HepG2 (cell line): ENCODE data around the gene PTGDS. TPM values are rescaled to one million over a fixed set of nuclear protein-coding genes. Genes with fewer than 3 reads are reported as not detected.

Experiments used
- ATAC-seq: fragments of 200-7000 bp; cut with Tn5 transposase; 3 replicates; pipeline ENCODE4 v1.9.1; 2020; ENCODE audit warnings: mild to moderate bottlenecking, moderate library complexity
- BruUV-seq: library from RNA; stranded (reverse); fragments of 400-500 nt; replicated peaks from 2 replicates; lab custom pipeline; 2021; lab: Mats Ljungman, UMichigan
- CTCF ChIA-PET: fragments of 300-600 bp; formaldehyde crosslinking; extraction: SDS; loops from one replicate; lab custom pipeline; 2021; ENCODE audit warnings: low total read pairs, inconsistent platforms, low intra/inter-chr PET ratio; lab: Yijun Ruan, JAX
- POLR2A ChIA-PET: fragments of 350-600 bp; sonication (Branson Sonifier 250); formaldehyde crosslinking; loops from one replicate; lab custom pipeline; 2020; ENCODE audit warnings: antibody characterized with exemption, inconsistent platforms; lab: Yijun Ruan, JAX
- DNase-seq: peaks from one replicate; pipeline ENCODE4 v3.0.0-alpha.2; 2015; ENCODE audit warnings: low spot score
- FAIRE-seq: peaks from 3 replicates; lab custom pipeline; 2011; peaks lifted over from hg19 to GRCh38; lab: Jason Lieb, UNC
- H2AFZ ChIP-seq: one replicate; pipeline ENCODE4 v1.6.1; 2011; ENCODE audit warnings: low read length, inconsistent platforms
- H3K27ac ChIP-seq: fragments of 300-600 bp; 3 replicates; pipeline ENCODE4 v1.8.0; 2011; ENCODE audit warnings: mixed run types, mild to moderate bottlenecking, mixed read lengths, low read length, inconsistent platforms; ENCODE audit not compliant: insufficient read depth; ENCODE audit errors: extremely low read length
- H3K27me3 ChIP-seq, 2 experiments: fragments of 200-600 bp in 1 of 2; 2 replicates in 1 of 2; 3 replicates in 1 of 2; pipeline versions ENCODE4 v1.6.0 to v1.8.0; 2011; ENCODE audit warnings: low read length in 2 of 2, mild to moderate bottlenecking in 2 of 2, moderate library complexity in 2 of 2, inconsistent platforms in 1 of 2; ENCODE audit not compliant: insufficient read depth in 2 of 2, control insufficient read depth in 1 of 2
- H3K36me3 ChIP-seq, 2 experiments: fragments of 200-600 bp in 1 of 2; replicated peaks in 1 of 2; 2 replicates in 1 of 2; 3 replicates in 1 of 2; pipeline versions ENCODE4 v1.5.1 to v1.8.0; 2011; ENCODE audit warnings: low read length in 2 of 2, inconsistent platforms in 1 of 2; ENCODE audit not compliant: insufficient read depth in 2 of 2, control insufficient read depth in 1 of 2
- H3K4me1 ChIP-seq: 2 replicates; pipeline ENCODE4 v1.5.1; 2012; ENCODE audit warnings: low read length, inconsistent platforms; ENCODE audit not compliant: insufficient read depth
- H3K4me2 ChIP-seq: 2 replicates; pipeline ENCODE4 v1.6.0; 2011; ENCODE audit warnings: low read depth, low read length, inconsistent platforms
- H3K4me3 ChIP-seq, 3 experiments: fragments of 200-600 bp in 1 of 3; sonication (generic), shearing (Covaris generic) in 1 of 3; replicated peaks in 1 of 3; 2 replicates each; pipeline ENCODE4 v1.5.1; 2011 to 2016; ENCODE audit warnings: low read length in 3 of 3, inconsistent platforms in 2 of 3, low read depth in 2 of 3, mild to moderate bottlenecking in 2 of 3, control low read depth in 1 of 3, mixed read lengths in 1 of 3; ENCODE audit not compliant: insufficient read depth in 1 of 3
- H3K79me2 ChIP-seq: one replicate; pipeline ENCODE4 v1.6.1; 2011; ENCODE audit warnings: low read length, inconsistent platforms; ENCODE audit not compliant: insufficient read depth
- H3K9ac ChIP-seq: 2 replicates; pipeline ENCODE4 v1.6.0; 2011; ENCODE audit warnings: mild to moderate bottlenecking, low read depth, low read length, inconsistent platforms; ENCODE audit not compliant: insufficient read depth
- H3K9me3 ChIP-seq: 2 replicates; pipeline ENCODE4 v1.5.1; 2012; ENCODE audit warnings: mild to moderate bottlenecking, low read length
- H4K20me1 ChIP-seq: 2 replicates; pipeline ENCODE4 v1.6.0; 2011; ENCODE audit warnings: inconsistent platforms, mild to moderate bottlenecking, low read length, moderate library complexity; ENCODE audit not compliant: insufficient read depth
- EEA1 ChIP-seq: sonication (generic); formaldehyde crosslinking; IDR thresholded peaks from 2 replicates; pipeline ENCODE4 v1.5.1; 2020; ENCODE audit warnings: mild to moderate bottlenecking, missing genetic modification reagents, borderline replicate concordance
- PAXIP1 ChIP-seq: sonication (generic); formaldehyde crosslinking; conservative IDR thresholded peaks from 2 replicates; pipeline ENCODE4 v1.4.0; 2020; ENCODE audit warnings: mild to moderate bottlenecking, missing genetic modification reagents, moderate library complexity
- STAG1 ChIP-seq: sonication (generic); formaldehyde crosslinking; IDR thresholded peaks from 2 replicates; pipeline ENCODE4 v1.4.0; 2020; ENCODE audit warnings: missing genetic modification reagents
- UBTF ChIP-seq: sonication (generic); formaldehyde crosslinking; IDR thresholded peaks from 2 replicates; pipeline ENCODE4 v1.4.0; 2020; ENCODE audit warnings: mild to moderate bottlenecking, missing genetic modification reagents
- ZIK1 ChIP-seq: sonication (generic); formaldehyde crosslinking; IDR thresholded peaks from 2 replicates; pipeline ENCODE4 v1.5.0; 2020; ENCODE audit warnings: mild to moderate bottlenecking, low read depth, missing genetic modification reagents, borderline replicate concordance
- ZNF672 ChIP-seq: sonication (generic); formaldehyde crosslinking; IDR thresholded peaks from 2 replicates; pipeline ENCODE4 v1.8.1; 2022; ENCODE audit warnings: missing genetic modification reagents
- ZNF883 ChIP-seq: sonication (generic); formaldehyde crosslinking; IDR thresholded peaks from 2 replicates; pipeline ENCODE4 v1.5.1; 2020; ENCODE audit warnings: mild to moderate bottlenecking, missing genetic modification reagents; ENCODE audit errors: not compliant biosample characterization
- WGBS: methylation state at CpG from one replicate; pipeline ENCODE4 v1.1.6; 2017; ENCODE audit warnings: low lambda C conversion rate; 5-methylcytosine and 5-hydroxymethylcytosine counted together
- in situ Hi-C: cut with HindIII; loops from 2 replicates; pipeline ENCODE4 v1.10.0; 2017; ENCODE audit warnings: low pct_unique_long_range_greater_than_20kb; ENCODE audit not compliant: extremely low pct_ligation_motif_present
- intact Hi-C: fragments of 100-400 bp; cut with micrococcal nuclease; formaldehyde crosslinking; loops from one replicate; pipeline ENCODE4 v1.10.0; 2022; ENCODE audit not compliant: unreplicated experiment
- polyA plus RNA-seq, 8 experiments: library from polyadenylated mRNA; depleted of rRNA in 3 of 8; stranded (reverse) in 7 of 8; unstranded in 1 of 8; fragments of >200 nt; fragmentation: Illumina TruSeq in 4 of 8; extraction: Trizol in 4 of 8; gene quantifications; 2 replicates each; pipeline versions ENCODE4 v1.2.1 to v1.2.3, GENCODE V29; 2011 to 2016; ENCODE audit warnings: low read depth in 4 of 8, missing spikeins in 1 of 8, mixed read lengths in 1 of 8; ENCODE audit not compliant: insufficient read depth in 1 of 8
- total RNA-seq, 5 experiments: library from RNA; depleted of rRNA; stranded (reverse); fragments of >200 nt; fragmentation: Illumina TruSeq; extraction: Trizol; gene quantifications; 2 replicates each; pipeline ENCODE4 v1.2.3, GENCODE V29; 2016; ENCODE audit warnings: low read depth in 1 of 5

PTGDS gene
- total and polyA plus RNA-seq, 2 of the 13 experiments (the other 11 are each of a cell fraction or from before 2014, with no cell fraction given) = 0.33 to 0.50 TPM

- 99% methylated on average over 12 of the region's 32 CpGs for WGBS
- DNase-seq = no peak
- FAIRE-seq = no peak
- Histone ChIP-seq H3K79me2 (no peaks in the 10 kb centered on the region), H3K4me1 (peaks cover 44% of the 10 kb centered on the region), H4K20me1 (no peaks in the 10 kb centered on the region), H3K4me3 (no peak overlapping the region), H2AFZ (no peak overlapping the region), H3K9me3 (no peaks in the 10 kb centered on the region), H3K27me3 (no peaks in the 10 kb centered on the region)
- no TSS peak for BruUV-seq
- ChIA-PET POLR2A (interaction anchor here (0.6 to 1.7 kb wide), 4 partner anchors 20 to 221 kb away, joined by 3 to 6 read pairs (median 4); partner anchors contain the start of gene PAXX), CTCF (no interaction called here)
- no peak for ATAC-seq
- in situ Hi-C loops = no loop called here
- TF ChIP-seq UBTF (CRISPR knock-in tag) = 0 out of 2 replicates have a peak, but pooled peaks have one; percentile 13
- no peak for TF ChIP-seq ZIK1
- no peak for TF ChIP-seq EEA1 (CRISPR knock-in tag)
- TF ChIP-seq, all 625 proteins: peak for 1
- no peak overlapping the region for H3K4me2 ChIP-seq
- H3K36me3 ChIP-seq = 0 out of 5 replicates have a peak, but pooled peaks cover 0 to 2% of the 10 kb centered on the region in 2 experiments
- peak overlapping the region; percentile 33 for H3K27ac ChIP-seq
- intact Hi-C loops = no loop called here
- H3K9ac ChIP-seq = no peak overlapping the region
Observed at GRCh38 chr9:137020771-137021567, 43.7 kb downstream of the PTGDS start.

- Histone ChIP-seq H3K27ac (peak overlapping the region; percentile 33), H4K20me1 (no peaks in the 10 kb centered on the region), H3K4me3 (no peak overlapping the region), H3K9ac (no peak overlapping the region), H3K27me3 (no peaks in the 10 kb centered on the region), H3K9me3 (no peaks in the 10 kb centered on the region), H3K4me1 (peaks cover 50% of the 10 kb centered on the region), H2AFZ (no peak overlapping the region), H3K79me2 (no peaks in the 10 kb centered on the region), H3K4me2 (0 out of 2 replicates have a peak overlapping the region, but pooled peaks have one; percentile 29), H3K36me3 (no peaks in the 10 kb centered on the region)
- BruUV-seq = no TSS peak
- FAIRE-seq (no peak), DNase-seq (peak; percentile 51), ATAC-seq (peak; percentile 54)
- ChIA-PET CTCF (no interaction called here), POLR2A (interaction anchor here (0.6 to 1.7 kb wide), 7 partner anchors 20 to 222 kb away, joined by 3 to 6 read pairs (median 5); partner anchors contain the start of genes CLIC3 and PAXX)
- intact Hi-C loops (no loop called here), in situ Hi-C loops (no loop called here)
- 55% methylated on average over 2 of the region's 6 CpGs for WGBS
- TF ChIP-seq PAXIP1 = 0 out of 2 replicates have a peak, but pooled peaks have one; percentile 6
- no peak for TF ChIP-seq STAG1 (CRISPR knock-in tag)
- peak; percentile 49 for TF ChIP-seq ZNF883
- TF ChIP-seq ZNF672 = 0 out of 2 replicates have a peak, but pooled peaks have one; percentile 46
Observed at GRCh38 chr9:137021568-137021978, 44.3 kb downstream of the PTGDS start.
